T-helper 1 cell treated with Interleukin-12 subunit alpha and Interleukin-12 subunit beta and Interleukin-4 antibody, amounts not matched to agents 30 μg/mL and 1 μg/mL, for 36 hours (primary cell): ENCODE measurements around the gene MPZL2.

ENCODE experiments used
- H3K27ac Mint-ChIP-seq: one replicate; pipeline ENCODE4 v1.8.0; 2021; ENCODE audit warnings: mild to moderate bottlenecking, mixed read lengths
- H3K27me3 Mint-ChIP-seq: one replicate; pipeline ENCODE4 v1.8.0; 2021; ENCODE audit warnings: low read depth, mixed read lengths
- H3K36me3 Mint-ChIP-seq: one replicate; pipeline ENCODE4 v1.8.0; 2021; ENCODE audit warnings: low read depth, mixed read lengths
- H3K4me1 Mint-ChIP-seq: one replicate; pipeline ENCODE4 v1.8.0; 2021; ENCODE audit warnings: low read depth, mixed read lengths
- H3K4me3 Mint-ChIP-seq: one replicate; pipeline ENCODE4 v1.8.0; 2021; ENCODE audit warnings: mild to moderate bottlenecking, moderate library complexity, mixed read lengths
- H3K9me3 Mint-ChIP-seq: one replicate; pipeline ENCODE4 v1.8.0; 2021; ENCODE audit warnings: mixed read lengths

MPZL2 gene

DNA sequence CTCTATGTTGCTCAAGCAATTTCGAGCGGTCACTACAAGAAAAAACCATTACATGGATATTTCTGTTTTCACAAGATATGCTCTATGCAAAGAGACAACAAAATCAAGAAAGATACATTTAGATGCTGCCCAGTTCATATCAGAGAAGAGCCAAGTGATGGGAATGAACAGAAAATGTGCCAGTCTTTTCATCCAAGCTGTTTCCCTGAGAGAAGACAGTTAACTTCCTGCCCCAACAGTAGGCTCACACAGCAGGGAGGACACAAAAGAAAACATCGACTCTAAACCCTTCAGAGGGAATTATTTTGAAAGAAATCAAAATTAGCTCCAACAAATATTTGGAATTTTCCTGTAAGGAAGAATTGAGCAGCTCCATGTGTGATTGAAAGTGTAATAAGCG lies 50.9 kb downstream of the MPZL2 start:
- Mint-ChIP-seq H3K4me1 (peaks cover 69% of the 10 kb centered on the region), H3K36me3 (peaks cover 39% of the 10 kb centered on the region), H3K27ac (peak overlapping the region; percentile 69), H3K9me3 (no peaks in the 10 kb centered on the region), H3K4me3 (peak overlapping the region; percentile 9), H3K27me3 (no peaks in the 10 kb centered on the region)

DNA sequence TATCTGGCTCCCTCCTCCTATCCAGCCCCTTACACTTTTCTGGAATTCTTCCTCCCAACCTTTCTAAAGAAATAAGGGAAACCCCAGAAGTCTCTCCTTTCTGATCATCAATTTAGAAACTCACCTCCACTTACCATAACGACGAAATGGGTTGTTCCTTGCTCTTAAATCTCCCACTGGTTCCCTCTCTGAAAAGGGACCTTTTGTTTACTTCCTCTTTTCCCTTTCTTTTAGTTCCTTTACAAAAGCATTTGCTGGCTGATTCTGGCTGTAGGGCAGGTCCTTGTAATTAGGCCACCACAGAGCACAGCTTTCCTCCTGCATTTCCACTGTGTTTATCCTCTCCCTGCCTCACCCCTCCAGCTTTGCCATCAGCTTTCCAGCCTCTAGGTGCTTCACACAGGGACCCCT lies 51.3 kb downstream of the MPZL2 start:
- Mint-ChIP-seq H3K4me3 (no peak overlapping the region), H3K9me3 (no peaks in the 10 kb centered on the region), H3K36me3 (peaks cover 42% of the 10 kb centered on the region), H3K4me1 (peaks cover 71% of the 10 kb centered on the region), H3K27ac (no peak overlapping the region), H3K27me3 (no peaks in the 10 kb centered on the region)

DNA sequence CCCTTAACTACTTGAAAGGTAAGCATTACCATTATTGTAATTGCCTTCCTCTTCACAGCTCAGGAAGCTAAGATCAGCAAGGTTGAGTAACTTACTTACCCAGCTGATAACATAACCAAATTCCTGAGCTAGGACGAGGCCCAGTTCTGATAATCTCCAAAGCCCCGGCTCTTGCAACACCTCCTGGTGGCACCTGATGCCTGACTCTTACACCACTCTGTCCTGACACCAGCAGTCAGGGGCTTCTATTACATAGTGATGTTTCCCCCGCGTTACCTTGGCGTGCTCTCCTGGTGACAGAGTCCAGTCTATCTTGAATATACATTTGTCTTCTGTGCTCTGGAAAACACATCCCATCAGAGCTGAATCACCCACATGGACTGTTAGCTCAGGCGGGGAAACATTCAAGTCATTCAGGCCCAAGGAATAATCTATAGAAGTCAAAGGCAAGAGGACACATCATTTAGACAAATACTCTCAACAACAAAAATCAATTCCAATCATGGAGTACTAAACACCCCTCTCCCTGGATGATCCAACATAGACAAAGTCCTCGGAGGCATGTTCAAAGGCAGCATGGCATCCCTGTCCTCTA lies 51.9 kb downstream of the MPZL2 start:
- Mint-ChIP-seq H3K4me1 (peaks cover 67% of the 10 kb centered on the region), H3K27me3 (no peaks in the 10 kb centered on the region), H3K27ac (no peak overlapping the region), H3K4me3 (no peak overlapping the region), H3K36me3 (peaks cover 44% of the 10 kb centered on the region), H3K9me3 (no peaks in the 10 kb centered on the region)

DNA sequence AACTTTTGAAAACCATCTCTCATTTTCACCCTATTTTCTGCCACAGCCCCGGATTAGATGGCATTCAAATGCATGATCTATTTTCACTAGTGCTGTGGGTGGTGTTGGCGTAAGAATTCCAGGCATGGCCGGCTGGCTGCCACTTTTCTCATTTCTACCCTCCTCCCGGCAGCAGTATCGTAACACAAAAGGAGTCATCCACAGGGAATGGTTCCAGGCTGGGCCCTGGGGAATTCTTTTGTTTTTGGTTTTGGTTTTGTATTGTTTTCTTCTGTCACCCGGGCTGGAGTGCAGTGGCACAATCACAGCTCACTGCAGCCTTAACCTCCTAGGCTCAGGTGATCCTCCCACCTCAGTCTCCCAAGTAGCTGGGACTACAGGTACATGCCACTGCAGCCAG lies 53.1 kb downstream of the MPZL2 start:
- Mint-ChIP-seq H3K4me3 (no peak overlapping the region), H3K36me3 (peaks cover 52% of the 10 kb centered on the region), H3K9me3 (peaks cover 3% of the 10 kb centered on the region), H3K27ac (no peak overlapping the region), H3K27me3 (no peaks in the 10 kb centered on the region), H3K4me1 (peaks cover 68% of the 10 kb centered on the region)

DNA sequence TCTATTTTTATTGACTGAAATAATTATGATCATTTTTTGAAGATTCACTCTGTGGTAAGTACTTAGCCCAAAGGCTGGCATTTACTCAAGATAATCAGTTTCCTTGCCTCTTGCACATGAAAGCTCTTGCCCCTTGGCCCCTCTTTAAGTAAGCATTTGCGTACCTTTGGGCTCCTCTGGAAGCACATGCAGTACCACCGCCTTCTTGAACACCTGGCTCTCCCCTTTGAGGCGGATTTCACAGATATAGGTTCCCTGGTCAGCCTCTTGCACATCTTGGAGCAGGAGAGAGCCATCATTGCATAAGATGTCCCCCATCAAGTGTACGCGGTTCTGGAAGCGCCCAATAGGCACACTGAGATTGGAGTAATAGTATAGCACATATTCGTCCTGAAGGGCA lies 53.8 kb downstream of the MPZL2 start:
- H3K27ac Mint-ChIP-seq = no peak overlapping the region

DNA sequence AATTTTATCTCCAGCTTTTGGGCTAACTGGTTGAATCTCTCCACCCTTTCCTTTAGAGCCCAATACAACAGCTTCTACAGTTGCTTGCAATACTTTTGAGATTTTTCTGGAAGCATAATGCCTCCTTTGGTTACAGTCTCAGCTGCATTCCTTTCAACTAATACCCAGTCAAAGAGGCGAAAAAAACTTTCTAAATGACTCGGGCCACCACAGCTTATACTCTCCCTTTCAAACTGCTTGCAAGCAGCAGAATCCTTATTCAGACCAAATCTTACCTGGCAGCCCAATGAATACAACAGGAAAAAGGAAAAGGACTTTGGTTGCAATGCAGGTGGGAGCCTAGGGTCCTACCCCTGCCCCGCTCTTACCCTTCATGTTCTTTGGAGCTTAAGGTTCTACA lies 55.1 kb downstream of the MPZL2 start:
- H3K4me1 Mint-ChIP-seq = peaks cover 60% of the 10 kb centered on the region
- H3K27ac Mint-ChIP-seq = no peak overlapping the region
- H3K4me3 Mint-ChIP-seq = no peak overlapping the region
- peaks cover 5% of the 10 kb centered on the region for H3K9me3 Mint-ChIP-seq
- H3K27me3 Mint-ChIP-seq = no peaks in the 10 kb centered on the region
- peaks cover 63% of the 10 kb centered on the region for H3K36me3 Mint-ChIP-seq

More for the DNA sequence above, 53.8 kb downstream of the MPZL2 start:
- Mint-ChIP-seq H3K9me3 (peaks cover 5% of the 10 kb centered on the region), H3K4me1 (peaks cover 70% of the 10 kb centered on the region), H3K4me3 (no peak overlapping the region), H3K27me3 (no peaks in the 10 kb centered on the region), H3K36me3 (peaks cover 59% of the 10 kb centered on the region)

DNA sequence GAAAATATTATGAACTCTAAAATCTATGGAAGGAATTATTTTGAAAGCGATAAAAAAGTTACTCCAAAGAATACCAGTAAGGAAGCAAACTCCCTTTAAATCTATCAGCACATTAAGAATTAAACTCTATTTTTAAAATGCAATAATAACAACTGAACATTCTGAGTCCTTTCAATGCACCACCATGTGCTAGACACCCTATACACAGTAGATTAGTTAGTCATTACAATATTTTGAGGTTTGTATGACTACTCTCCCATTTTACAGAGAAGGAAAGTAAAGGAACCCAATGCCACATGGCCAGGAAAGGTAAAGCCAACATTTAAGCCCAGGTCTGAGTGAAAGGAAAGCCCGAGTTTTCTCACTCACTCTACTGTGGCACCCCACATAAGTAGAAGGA lies 57.0 kb downstream of the MPZL2 start:
- peak overlapping the region; percentile 71 for H3K4me3 Mint-ChIP-seq
- H3K9me3 Mint-ChIP-seq = peaks cover 5% of the 10 kb centered on the region
- H3K27me3 Mint-ChIP-seq = no peaks in the 10 kb centered on the region
- peak overlapping the region; percentile 91 for H3K27ac Mint-ChIP-seq
- H3K36me3 Mint-ChIP-seq = peaks cover 49% of the 10 kb centered on the region
- H3K4me1 Mint-ChIP-seq = peaks cover 41% of the 10 kb centered on the region

DNA sequence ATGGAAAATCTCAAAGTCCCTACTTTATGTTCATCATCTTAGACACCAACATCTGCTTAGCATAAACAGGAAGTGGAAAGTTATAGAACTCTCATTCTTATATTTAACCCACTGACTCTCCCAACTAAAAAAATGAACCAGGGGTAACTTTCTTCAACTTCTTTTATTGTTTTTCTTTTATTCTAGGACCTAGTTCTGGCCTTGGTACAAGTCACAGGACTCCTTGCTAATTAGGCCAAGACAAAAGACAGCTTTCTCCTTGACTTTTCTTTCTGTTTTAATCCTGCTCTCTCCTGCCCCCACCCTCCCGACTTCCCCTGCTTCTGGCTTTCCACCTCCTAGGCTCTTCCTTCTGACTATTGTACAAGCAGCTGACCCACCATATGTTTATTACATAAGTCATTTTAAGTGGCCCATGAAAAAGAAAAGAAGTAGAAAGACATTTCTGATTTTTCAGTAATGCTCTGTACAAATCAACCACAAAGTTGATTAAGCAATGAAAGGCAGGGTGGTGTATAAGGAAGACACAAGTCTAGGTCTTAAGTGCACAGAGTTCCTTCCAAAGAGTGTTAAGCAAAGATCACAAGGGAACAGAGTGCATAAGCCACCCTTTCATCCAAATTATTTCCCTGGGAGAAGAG lies 57.6 kb downstream of the MPZL2 start:
- H3K4me1 Mint-ChIP-seq = peaks cover 37% of the 10 kb centered on the region
- peak overlapping the region; percentile 91 for H3K27ac Mint-ChIP-seq
- peaks cover 5% of the 10 kb centered on the region for H3K9me3 Mint-ChIP-seq
- H3K36me3 Mint-ChIP-seq = peaks cover 43% of the 10 kb centered on the region
- H3K27me3 Mint-ChIP-seq = no peaks in the 10 kb centered on the region
- peak overlapping the region; percentile 71 for H3K4me3 Mint-ChIP-seq

DNA sequence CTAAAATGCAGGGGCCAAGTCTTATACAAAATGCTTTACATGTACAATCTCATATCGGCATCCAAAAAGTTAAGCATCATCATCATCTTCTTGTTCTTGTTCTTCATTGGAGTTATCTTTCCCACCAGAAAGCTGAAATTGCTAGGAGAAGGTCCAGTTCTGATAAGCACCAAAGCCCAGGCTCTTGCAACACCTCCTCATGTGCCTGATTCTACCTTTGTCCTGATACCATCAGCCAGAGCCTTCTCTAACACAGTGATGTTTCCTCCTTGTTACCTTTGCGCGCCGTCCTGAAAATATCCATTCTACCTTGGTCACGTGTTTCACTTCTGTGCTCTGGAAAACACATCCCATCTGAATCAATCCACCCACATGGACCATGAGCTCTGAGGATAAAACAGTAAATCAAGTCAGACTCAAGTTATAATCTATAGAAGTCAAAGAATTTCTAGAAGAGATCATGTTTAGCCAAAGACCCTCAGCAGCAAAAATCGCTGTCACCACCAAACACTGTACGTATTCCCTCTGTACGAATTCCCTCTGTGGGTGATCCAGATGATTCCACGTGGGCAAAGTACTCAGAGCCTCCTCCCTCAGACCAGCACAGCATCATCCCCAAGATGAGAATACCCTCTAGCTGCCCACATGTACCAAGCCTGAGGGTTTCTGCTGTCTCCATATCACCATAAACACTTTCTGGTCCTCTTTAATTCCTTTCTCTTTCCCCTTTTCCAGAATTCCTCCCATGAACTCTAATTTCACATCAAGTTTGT lies 58.3 kb downstream of the MPZL2 start:
- peaks cover 5% of the 10 kb centered on the region for H3K9me3 Mint-ChIP-seq
- H3K27me3 Mint-ChIP-seq = no peaks in the 10 kb centered on the region
- H3K27ac Mint-ChIP-seq = peak overlapping the region; percentile 91
- peak overlapping the region; percentile 71 for H3K4me3 Mint-ChIP-seq
- H3K4me1 Mint-ChIP-seq = peaks cover 35% of the 10 kb centered on the region
- H3K36me3 Mint-ChIP-seq = peaks cover 38% of the 10 kb centered on the region
